ENCODE measurements around the gene BRPF3.

The BRPF3 gene

GRCh38 chr6:36232172-36232571 lies 35.6 kb downstream of the BRPF3 start:
- no peak overlapping the region for H3K4me3 ChIP-seq (replicated peaks in 1 of 2; ENCODE audit: low read depth in 2 of 2, low read length in 2 of 2)
- no peak for DNase-seq (ENCODE audit: low read depth in 2 of 2)

GRCh38 chr6:36235309-36235708 lies 38.8 kb downstream of the BRPF3 start:
- TF ChIP-seq CTCF (IDR thresholded peaks at IDR 0.05; ENCODE audit: low read depth, low read length): no peak
- no peak for DNase-seq (ENCODE audit: low read depth in 2 of 2)
- H3K4me3 ChIP-seq (replicated peaks in 1 of 2; ENCODE audit: low read depth in 2 of 2, low read length in 2 of 2): no peak overlapping the region

More at GRCh38 chr6:36232172-36232571, 35.6 kb downstream of the BRPF3 start:
- no peak for TF ChIP-seq CTCF (IDR thresholded peaks at IDR 0.05; ENCODE audit: low read depth, low read length)

- no peak for TF ChIP-seq CTCF (IDR thresholded peaks at IDR 0.05; ENCODE audit: low read depth, low read length)
- H3K4me3 ChIP-seq (replicated peaks in 1 of 2; ENCODE audit: low read depth in 2 of 2, low read length in 2 of 2): no peak overlapping the region
- DNase-seq (ENCODE audit: low read depth in 2 of 2): no peak
Measured at GRCh38 chr6:36235862-36236261, 39.3 kb downstream of the BRPF3 start.

- DNase-seq (ENCODE audit: low read depth in 2 of 2): no peak
- no peak for TF ChIP-seq CTCF (IDR thresholded peaks at IDR 0.05; ENCODE audit: low read depth, low read length)
- no peak overlapping the region for H3K4me3 ChIP-seq (replicated peaks in 1 of 2; ENCODE audit: low read depth in 2 of 2, low read length in 2 of 2)
Measured at GRCh38 chr6:36239774-36240173, 43.2 kb downstream of the BRPF3 start.

GRCh38 chr6:36241728-36242127 lies 45.2 kb downstream of the BRPF3 start:
- peak; percentile 59 to 76 for DNase-seq (ENCODE audit: low read depth in 2 of 2)
- no peak overlapping the region for H3K4me3 ChIP-seq (replicated peaks in 1 of 2; ENCODE audit: low read depth in 2 of 2, low read length in 2 of 2)
- no peak for TF ChIP-seq CTCF (IDR thresholded peaks at IDR 0.05; ENCODE audit: low read depth, low read length)

GRCh38 chr6:36242161-36242560 lies 45.6 kb downstream of the BRPF3 start:
- H3K4me3 ChIP-seq (replicated peaks in 1 of 2; ENCODE audit: low read depth in 2 of 2, low read length in 2 of 2): no peak overlapping the region
- DNase-seq (ENCODE audit: low read depth in 2 of 2): no peak
- TF ChIP-seq CTCF (IDR thresholded peaks at IDR 0.05; ENCODE audit: low read depth, low read length): no peak

- no peak for DNase-seq (ENCODE audit: low read depth in 2 of 2)
- TF ChIP-seq CTCF (IDR thresholded peaks at IDR 0.05; ENCODE audit: low read depth, low read length): no peak
- no peak overlapping the region for H3K4me3 ChIP-seq (replicated peaks in 1 of 2; ENCODE audit: low read depth in 2 of 2, low read length in 2 of 2)
Measured at GRCh38 chr6:36242626-36243025, 46.1 kb downstream of the BRPF3 start.
